Measurements from ENCODE around the gene FBXL3. TPM values are rescaled to one million over a fixed set of nuclear protein-coding genes. Genes with fewer than 3 reads are reported as not detected.

FBXL3 gene, protein sequence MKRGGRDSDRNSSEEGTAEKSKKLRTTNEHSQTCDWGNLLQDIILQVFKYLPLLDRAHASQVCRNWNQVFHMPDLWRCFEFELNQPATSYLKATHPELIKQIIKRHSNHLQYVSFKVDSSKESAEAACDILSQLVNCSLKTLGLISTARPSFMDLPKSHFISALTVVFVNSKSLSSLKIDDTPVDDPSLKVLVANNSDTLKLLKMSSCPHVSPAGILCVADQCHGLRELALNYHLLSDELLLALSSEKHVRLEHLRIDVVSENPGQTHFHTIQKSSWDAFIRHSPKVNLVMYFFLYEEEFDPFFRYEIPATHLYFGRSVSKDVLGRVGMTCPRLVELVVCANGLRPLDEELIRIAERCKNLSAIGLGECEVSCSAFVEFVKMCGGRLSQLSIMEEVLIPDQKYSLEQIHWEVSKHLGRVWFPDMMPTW
- total RNA-seq = 93.8 and 111 TPM in 2 replicates

GRCh38 chr13:77026861-77027621 is at the start of gene FBXL3:
Gene FBXL3, minus strand, starts transcription at chr13:77027159. Its CDS starts 5,299 bp downstream, at chr13:77021860.

DNA sequence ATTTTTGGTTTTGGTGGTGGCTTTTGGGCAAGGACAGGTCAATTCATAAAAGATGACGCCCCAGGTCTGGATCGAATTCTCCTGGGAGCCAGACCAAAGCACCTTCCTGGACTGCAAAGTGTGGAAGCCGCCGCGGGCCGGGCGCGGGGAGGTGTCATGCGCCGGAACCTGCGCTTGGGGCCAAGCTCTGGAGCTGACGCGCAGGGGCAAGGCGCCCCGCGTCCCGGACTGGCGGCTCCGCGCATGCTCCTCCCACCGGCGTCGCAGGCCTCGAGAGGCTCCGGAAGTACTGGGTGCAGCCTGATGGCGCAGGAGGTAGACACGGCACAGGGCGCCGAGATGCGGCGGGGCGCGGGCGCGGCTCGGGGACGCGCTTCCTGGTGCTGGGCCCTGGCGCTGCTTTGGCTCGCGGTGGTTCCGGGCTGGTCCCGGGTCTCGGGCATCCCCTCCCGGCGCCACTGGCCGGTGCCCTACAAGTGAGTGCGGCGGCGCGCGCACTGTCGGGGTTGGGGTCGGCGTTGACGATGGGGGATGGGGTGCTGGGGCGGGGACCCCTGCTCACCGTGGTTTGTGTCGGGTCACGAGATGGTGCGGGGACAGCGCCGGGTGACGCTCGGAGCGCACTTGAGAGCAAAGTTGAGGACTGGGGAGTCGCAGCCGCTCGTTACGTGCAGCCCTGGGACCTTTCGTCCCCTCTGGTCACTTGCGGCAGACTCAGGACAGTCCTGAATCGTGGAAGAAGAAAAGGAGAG is 35.0 kb downstream of the FBXL3 start, which contains the start of gene CLN5:
TSS of gene CLN5 (plus strand) at position 286 of the 752 bp plus-strand sequence. CDS start at position 304, 18 bp downstream.

Other genes starting within 250 kb of the FBXL3 start
- 13.3 and 22.1 TPM in 2 replicates for gene KCTD12, start 140.8 kb downstream of the FBXL3 start, total RNA-seq
- not detected in 2 replicates for gene ACOD1, start 78.6 kb downstream of the FBXL3 start, total RNA-seq
- 33.0 and 38.5 TPM in 2 replicates for gene CLN5, start 35.1 kb downstream of the FBXL3 start, total RNA-seq

All from placental epithelial cell (primary cell).